Suprapubic skin (tissue), 4 donors: ENCODE results near the gene PRSS56. TPM values are rescaled to one million over a fixed set of nuclear protein-coding genes. Genes with fewer than 3 reads are reported as not detected.
A peak's percentile ranks its signal among the peaks of the same experiment; 100 is the strongest.

Experiments used
- DNase-seq, 2 donors: peaks; one replicate each; pipeline ENCODE4 v3.0.0-alpha.2; 2019; ENCODE audit warnings: low spot score in 2 of 2
- H3K27ac ChIP-seq: fragments of 200-600 bp; sonication (generic); one replicate; pipeline ENCODE4 v1.5.1; 2019
- H3K27me3 ChIP-seq: fragments of 200-600 bp; sonication (generic); one replicate; pipeline ENCODE4 v1.5.1; 2019
- H3K36me3 ChIP-seq: fragments of 200-600 bp; sonication (generic); one replicate; pipeline ENCODE4 v1.5.1; 2019
- H3K4me1 ChIP-seq: fragments of 200-600 bp; sonication (generic); one replicate; pipeline ENCODE4 v1.5.1; 2019
- H3K4me3 ChIP-seq: fragments of 200-600 bp; sonication (generic); one replicate; pipeline ENCODE4 v1.5.1; 2019; ENCODE audit warnings: mild to moderate bottlenecking
- H3K9me3 ChIP-seq: fragments of 200-600 bp; sonication (generic); one replicate; pipeline ENCODE4 v1.5.1; 2019
- CTCF ChIP-seq, 2 donors: fragments of 200-600 bp in 1 of 2; fragments of 450-650 bp in 1 of 2; sonication (generic) in 1 of 2; IDR thresholded peaks; one replicate each; pipeline ENCODE4 v1.5.1; 2016 to 2019; ENCODE audit warnings: antibody characterized with exemption in 2 of 2, mild to moderate bottlenecking in 1 of 2, moderate library complexity in 1 of 2
- EP300 ChIP-seq: sonication (generic); formaldehyde crosslinking; IDR thresholded peaks from one replicate; pipeline ENCODE4 v1.6.1; 2017; ENCODE audit warnings: antibody characterized with exemption
- POLR2A ChIP-seq, 2 donors: fragments of 450-650 bp; IDR thresholded peaks; one replicate each; pipeline ENCODE4 v1.6.1; 2017; ENCODE audit warnings: antibody characterized with exemption in 2 of 2, mild to moderate bottlenecking in 2 of 2, moderate library complexity in 2 of 2
- POLR2AphosphoS5 ChIP-seq, 3 donors: sonication (generic); formaldehyde crosslinking; IDR thresholded peaks; one replicate each; pipeline ENCODE4 v1.6.1; 2017; ENCODE audit warnings: antibody characterized with exemption in 3 of 3
- WGBS: methylation state at CpG from one replicate; pipeline ENCODE4 v1.1.5; 2018; 5-methylcytosine and 5-hydroxymethylcytosine counted together
- total RNA-seq, 4 donors: library from RNA; depleted of rRNA; stranded (reverse); fragments of >200 nt; gene quantifications; one replicate each; pipeline ENCODE4 v1.1.0, GENCODE V29; 2016

Gene PRSS56
- total RNA-seq, 4 donors from 2014 or later: not detected

DNA sequence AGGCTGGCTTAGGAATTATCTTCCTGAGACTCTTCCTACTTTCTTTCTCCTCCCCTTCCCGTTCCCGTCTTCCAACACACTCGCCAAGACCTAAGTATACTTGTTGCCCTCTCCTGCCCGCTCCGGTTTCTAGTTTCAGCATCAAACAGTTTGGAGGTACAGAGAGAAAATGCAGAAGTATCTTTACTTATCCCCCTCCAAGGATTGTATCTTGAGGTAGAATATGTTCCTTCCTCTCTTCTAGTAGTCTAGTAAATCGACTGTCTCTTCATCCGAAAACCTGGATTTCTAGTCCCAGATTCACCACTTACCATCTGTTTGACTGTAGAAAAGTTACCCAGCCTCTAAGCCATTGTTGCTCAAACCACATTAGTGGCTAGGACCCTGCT is 31.1 kb downstream of the PRSS56 start:
- peak overlapping the region; percentile 99 for H3K27ac ChIP-seq
- H3K9me3 ChIP-seq: no peaks in the 10 kb centered on the region
- H3K4me1 ChIP-seq: peaks cover 37% of the 10 kb centered on the region
- peaks cover 6% of the 10 kb centered on the region for H3K36me3 ChIP-seq
- WGBS: 9% methylated on average over 7 of the region's 7 CpGs
- peak overlapping the region; percentile 83 for H3K4me3 ChIP-seq
- TF ChIP-seq POLR2AphosphoS5 (IDR thresholded peaks at IDR 0.05) (no peak), CTCF (IDR thresholded peaks at IDR 0.05) (no peak), EP300 (no peak), POLR2A (IDR thresholded peaks at IDR 0.05) (no peak)
- no peak for DNase-seq
- H3K27me3 ChIP-seq: no peaks in the 10 kb centered on the region

- TF ChIP-seq POLR2A (IDR thresholded peaks at IDR 0.05) (no peak), POLR2AphosphoS5 (IDR thresholded peaks at IDR 0.05) (no peak), EP300 (no peak), CTCF (IDR thresholded peaks at IDR 0.05) (no peak)
- Histone ChIP-seq H3K9me3 (no peaks in the 10 kb centered on the region), H3K27ac (no peak overlapping the region), H3K27me3 (no peaks in the 10 kb centered on the region), H3K4me1 (peaks cover 41% of the 10 kb centered on the region), H3K4me3 (peak overlapping the region; percentile 83), H3K36me3 (peaks cover 10% of the 10 kb centered on the region)
- 95% methylated on average over 4 of the region's 4 CpGs for WGBS
- no peak for DNase-seq
Measured at GRCh38 chr2:232551776-232552175, 31.6 kb downstream of the PRSS56 start.

DNA sequence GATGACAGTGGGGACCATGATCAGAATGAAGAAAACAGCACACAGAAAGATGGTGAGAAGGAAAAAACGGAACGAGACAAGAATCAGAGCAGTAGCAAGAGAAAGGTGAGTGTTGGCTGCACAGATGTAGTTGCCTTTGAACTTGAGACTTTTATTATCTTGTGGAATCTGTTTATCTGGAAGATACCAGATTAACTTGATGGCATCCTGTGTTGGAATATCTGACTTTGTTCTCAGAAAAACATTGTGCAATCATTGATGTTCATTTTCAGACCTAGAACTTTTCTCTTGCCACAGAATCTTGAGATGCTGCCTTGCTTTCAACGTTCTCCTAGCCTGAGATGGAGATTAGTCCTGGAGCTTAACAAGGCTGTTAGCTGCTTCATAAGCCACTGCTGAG is 36.2 kb downstream of the PRSS56 start:
- no peak overlapping the region for H3K27ac ChIP-seq
- DNase-seq: no peak
- no peak overlapping the region for H3K4me3 ChIP-seq
- H3K9me3 ChIP-seq: no peaks in the 10 kb centered on the region
- 85% methylated on average over 3 of the region's 3 CpGs for WGBS
- peaks cover 27% of the 10 kb centered on the region for H3K4me1 ChIP-seq
- H3K36me3 ChIP-seq: peaks cover 47% of the 10 kb centered on the region
- TF ChIP-seq POLR2AphosphoS5 (IDR thresholded peaks at IDR 0.05): no peak
- TF ChIP-seq POLR2A (IDR thresholded peaks at IDR 0.05): no peak
- no peak for TF ChIP-seq EP300
- TF ChIP-seq CTCF (IDR thresholded peaks at IDR 0.05): no peak
- no peaks in the 10 kb centered on the region for H3K27me3 ChIP-seq

DNA sequence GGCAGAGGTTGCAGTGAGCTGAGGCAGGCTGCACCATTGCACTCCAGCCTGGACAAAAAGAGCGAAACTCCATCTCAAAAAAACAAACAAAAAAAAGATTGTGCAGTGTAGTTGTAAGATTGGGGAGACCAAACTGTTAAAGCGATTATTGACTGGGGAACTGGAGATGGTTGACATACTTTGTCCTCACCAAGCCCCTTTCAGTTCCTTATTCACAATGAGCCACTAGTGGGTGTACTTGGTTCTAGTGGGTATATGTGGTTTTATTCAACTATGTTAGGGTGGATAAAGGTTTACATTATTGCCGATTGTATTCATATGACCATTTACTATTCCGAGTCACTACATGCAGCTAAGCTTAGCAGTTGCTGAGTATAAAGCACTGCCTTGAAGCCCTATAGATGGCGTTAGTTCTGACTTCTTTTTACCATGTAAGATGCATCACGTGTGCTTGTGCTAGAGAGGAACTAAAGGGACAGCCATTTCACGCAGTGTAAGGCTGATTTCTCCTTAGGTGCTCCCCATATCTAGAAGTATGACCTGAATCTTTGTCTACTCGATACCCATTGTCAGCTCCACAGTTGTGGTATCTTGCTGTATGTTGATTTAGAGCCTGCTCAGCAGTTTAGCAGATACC is 42.4 kb downstream of the PRSS56 start:
- Histone ChIP-seq H3K4me1 (peaks cover 6% of the 10 kb centered on the region), H3K4me3 (no peak overlapping the region), H3K9me3 (no peaks in the 10 kb centered on the region), H3K27ac (no peak overlapping the region), H3K27me3 (no peaks in the 10 kb centered on the region), H3K36me3 (peaks cover 92% of the 10 kb centered on the region)
- DNase-seq: no peak
- WGBS: 81% methylated on average over 8 of the region's 8 CpGs
- TF ChIP-seq CTCF (IDR thresholded peaks at IDR 0.05): no peak
- no peak for TF ChIP-seq POLR2A (IDR thresholded peaks at IDR 0.05)
- TF ChIP-seq EP300: no peak
- no peak for TF ChIP-seq POLR2AphosphoS5 (IDR thresholded peaks at IDR 0.05)

GRCh38 chr2:232563580-232563979 is 43.4 kb downstream of the PRSS56 start:
- Histone ChIP-seq H3K4me3 (no peak overlapping the region), H3K9me3 (no peaks in the 10 kb centered on the region), H3K4me1 (peaks cover 15% of the 10 kb centered on the region), H3K27me3 (no peaks in the 10 kb centered on the region), H3K36me3 (peaks cover 88% of the 10 kb centered on the region), H3K27ac (no peak overlapping the region)
- 50% methylated on average over 3 of the region's 3 CpGs for WGBS
- DNase-seq: no peak
- TF ChIP-seq POLR2A (IDR thresholded peaks at IDR 0.05): no peak
- no peak for TF ChIP-seq CTCF (IDR thresholded peaks at IDR 0.05)
- TF ChIP-seq POLR2AphosphoS5 (IDR thresholded peaks at IDR 0.05): no peak
- no peak for TF ChIP-seq EP300
